DOHH2 (cell line): ENCODE data around the gene LAIR2.
"Not testable (repeated sequence)": the region's sequence is repeated elsewhere in the genome, so short reads cannot be mapped to it uniquely, and the experiment has no call there.

Experiments
- EZH2phosphoT487 ChIP-seq: fragments of 200-600 bp; sonication (generic); IDR thresholded peaks from 2 replicates; pipeline ENCODE4 v1.6.1; 2017; ENCODE audit warnings: borderline replicate concordance, mild to moderate bottlenecking, antibody characterized with exemption, low read length, moderate library complexity, mixed read lengths
- TF ChIP-seq, protein P1 (sequence below): fragments of 200-600 bp; sonication (generic); IDR thresholded peaks from one replicate; pipeline ENCODE4 v1.5.1; 2014; ENCODE audit warnings: antibody characterized with exemption, mild to moderate bottlenecking, low read depth, low read length; ENCODE audit not compliant: poor library complexity, severe bottlenecking

- TF ChIP-seq, protein P1, sequence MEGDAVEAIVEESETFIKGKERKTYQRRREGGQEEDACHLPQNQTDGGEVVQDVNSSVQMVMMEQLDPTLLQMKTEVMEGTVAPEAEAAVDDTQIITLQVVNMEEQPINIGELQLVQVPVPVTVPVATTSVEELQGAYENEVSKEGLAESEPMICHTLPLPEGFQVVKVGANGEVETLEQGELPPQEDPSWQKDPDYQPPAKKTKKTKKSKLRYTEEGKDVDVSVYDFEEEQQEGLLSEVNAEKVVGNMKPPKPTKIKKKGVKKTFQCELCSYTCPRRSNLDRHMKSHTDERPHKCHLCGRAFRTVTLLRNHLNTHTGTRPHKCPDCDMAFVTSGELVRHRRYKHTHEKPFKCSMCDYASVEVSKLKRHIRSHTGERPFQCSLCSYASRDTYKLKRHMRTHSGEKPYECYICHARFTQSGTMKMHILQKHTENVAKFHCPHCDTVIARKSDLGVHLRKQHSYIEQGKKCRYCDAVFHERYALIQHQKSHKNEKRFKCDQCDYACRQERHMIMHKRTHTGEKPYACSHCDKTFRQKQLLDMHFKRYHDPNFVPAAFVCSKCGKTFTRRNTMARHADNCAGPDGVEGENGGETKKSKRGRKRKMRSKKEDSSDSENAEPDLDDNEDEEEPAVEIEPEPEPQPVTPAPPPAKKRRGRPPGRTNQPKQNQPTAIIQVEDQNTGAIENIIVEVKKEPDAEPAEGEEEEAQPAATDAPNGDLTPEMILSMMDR, result not testable (repeated sequence)
- not testable (repeated sequence) for TF ChIP-seq EZH2phosphoT487
Observed at GRCh38 chr19:54497747-54498450, 4.7 kb upstream of the LAIR2 start.
